IMR-90 (cell line): ENCODE data around the gene KCNJ6.

Source experiments
- BHLHE40 ChIP-seq: fragments of 150-350 bp; IDR thresholded peaks from 2 replicates; pipeline ENCODE4 v1.6.1; 2016; ENCODE audit warnings: mild to moderate bottlenecking, low read depth, low read length
- CEBPB ChIP-seq: IDR thresholded peaks from 2 replicates; pipeline ENCODE4 v1.6.1; 2012; ENCODE audit warnings: low read depth, low read length, improper control_type of control experiment
- FOS ChIP-seq: fragments of 150-350 bp; IDR thresholded peaks from 2 replicates; pipeline ENCODE4 v1.6.1; 2016; ENCODE audit warnings: low read depth, low read length
- MAZ ChIP-seq: IDR thresholded peaks from 2 replicates; pipeline ENCODE4 v1.6.1; 2012; ENCODE audit warnings: low read depth, mild to moderate bottlenecking, low read length, improper control_type of control experiment, moderate library complexity, borderline replicate concordance
- MXI1 ChIP-seq: IDR thresholded peaks from 2 replicates; pipeline ENCODE4 v1.6.1; 2012; ENCODE audit warnings: low read depth, mild to moderate bottlenecking, low read length, moderate library complexity, borderline replicate concordance
- POLR2A ChIP-seq: IDR thresholded peaks from 2 replicates; pipeline ENCODE4 v1.6.1; 2012; ENCODE audit warnings: mild to moderate bottlenecking, low read depth, low read length
- RAD21 ChIP-seq: IDR thresholded peaks from 2 replicates; pipeline ENCODE4 v1.6.1; 2012; ENCODE audit warnings: low read length, improper control_type of control experiment
- TF ChIP-seq, protein P1 (sequence below): conservative IDR thresholded peaks from 2 replicates; pipeline ENCODE4 v1.5.1; 2012; ENCODE audit warnings: mild to moderate bottlenecking, low read depth, low read length, improper control_type of control experiment
- TF ChIP-seq, protein P2 (sequence below): fragments of 150-350 bp; IDR thresholded peaks from 2 replicates; pipeline ENCODE4 v1.6.1; 2017; ENCODE audit warnings: mild to moderate bottlenecking, antibody characterized with exemption, low read length, low read depth

DNA sequence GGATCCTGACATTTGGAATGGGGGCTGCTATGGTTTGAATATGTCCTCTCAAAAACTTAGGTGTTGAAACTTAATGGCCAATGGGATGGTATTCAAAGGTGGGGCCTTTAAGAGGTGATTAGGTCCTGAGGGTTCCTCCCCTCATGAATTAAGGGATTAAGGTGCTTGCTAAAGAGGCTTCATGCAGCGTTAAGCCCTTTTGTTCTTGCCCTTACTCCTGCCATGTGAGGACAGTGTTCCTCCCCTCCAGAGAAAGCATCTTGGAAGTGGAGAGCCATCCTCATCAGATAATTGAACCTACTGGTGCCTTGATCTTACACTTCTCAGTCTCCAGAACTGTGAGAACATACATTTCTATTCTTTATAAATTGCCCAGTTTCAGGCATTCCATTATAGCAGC lies 146.6 kb downstream of the KCNJ6 start:
- TF ChIP-seq, protein P1, sequence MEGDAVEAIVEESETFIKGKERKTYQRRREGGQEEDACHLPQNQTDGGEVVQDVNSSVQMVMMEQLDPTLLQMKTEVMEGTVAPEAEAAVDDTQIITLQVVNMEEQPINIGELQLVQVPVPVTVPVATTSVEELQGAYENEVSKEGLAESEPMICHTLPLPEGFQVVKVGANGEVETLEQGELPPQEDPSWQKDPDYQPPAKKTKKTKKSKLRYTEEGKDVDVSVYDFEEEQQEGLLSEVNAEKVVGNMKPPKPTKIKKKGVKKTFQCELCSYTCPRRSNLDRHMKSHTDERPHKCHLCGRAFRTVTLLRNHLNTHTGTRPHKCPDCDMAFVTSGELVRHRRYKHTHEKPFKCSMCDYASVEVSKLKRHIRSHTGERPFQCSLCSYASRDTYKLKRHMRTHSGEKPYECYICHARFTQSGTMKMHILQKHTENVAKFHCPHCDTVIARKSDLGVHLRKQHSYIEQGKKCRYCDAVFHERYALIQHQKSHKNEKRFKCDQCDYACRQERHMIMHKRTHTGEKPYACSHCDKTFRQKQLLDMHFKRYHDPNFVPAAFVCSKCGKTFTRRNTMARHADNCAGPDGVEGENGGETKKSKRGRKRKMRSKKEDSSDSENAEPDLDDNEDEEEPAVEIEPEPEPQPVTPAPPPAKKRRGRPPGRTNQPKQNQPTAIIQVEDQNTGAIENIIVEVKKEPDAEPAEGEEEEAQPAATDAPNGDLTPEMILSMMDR = no peak
- TF ChIP-seq POLR2A = no peak
- no peak for TF ChIP-seq CEBPB
- TF ChIP-seq, protein P2, sequence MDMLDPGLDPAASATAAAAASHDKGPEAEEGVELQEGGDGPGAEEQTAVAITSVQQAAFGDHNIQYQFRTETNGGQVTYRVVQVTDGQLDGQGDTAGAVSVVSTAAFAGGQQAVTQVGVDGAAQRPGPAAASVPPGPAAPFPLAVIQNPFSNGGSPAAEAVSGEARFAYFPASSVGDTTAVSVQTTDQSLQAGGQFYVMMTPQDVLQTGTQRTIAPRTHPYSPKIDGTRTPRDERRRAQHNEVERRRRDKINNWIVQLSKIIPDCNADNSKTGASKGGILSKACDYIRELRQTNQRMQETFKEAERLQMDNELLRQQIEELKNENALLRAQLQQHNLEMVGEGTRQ = no peak
- no peak for TF ChIP-seq FOS
- no peak for TF ChIP-seq MXI1
- no peak for TF ChIP-seq RAD21
- TF ChIP-seq BHLHE40 = no peak
- no peak for TF ChIP-seq MAZ
